ENCODE measurements around the gene UVRAG. TPM values are rescaled to one million over a fixed set of nuclear protein-coding genes. Genes with fewer than 3 reads are reported as not detected.
A peak's percentile ranks its signal among the peaks of the same experiment; 100 is the strongest.

UVRAG gene
- total RNA-seq, 6 donors from 2014 or later, result 23.3 to 72.3 (median 28.5) TPM

- ATAC-seq (ENCODE audit: low FRiP score in 2 of 2) (no peak), DNase-seq (no peak)
- Histone ChIP-seq H3K27ac (peak overlapping the region; percentile 34 to 78 (median 56)), H3K4me1 (peaks cover 22 to 34% (median 29%) of the 10 kb centered on the region in 4 donors), H3K4me3 (no peak overlapping the region), H3K27me3 (no peaks in the 10 kb centered on the region), H3K9me3 (no peaks in the 10 kb centered on the region), H3K36me3 (no peaks in the 10 kb centered on the region)
- 46 to 55% methylated on average over 9 to 21 of the region's 21 CpGs for WGBS, 2 donors
- TF ChIP-seq POLR2A (IDR thresholded peaks at IDR 0.05) (no peak), CTCF (IDR thresholded peaks at IDR 0.05) (no peak), EP300 (IDR thresholded peaks at IDR 0.05) (no peak), POLR2AphosphoS5 (IDR thresholded peaks at IDR 0.05) (no peak)
Measured at GRCh38 chr11:76186776-76187279, 371.8 kb downstream of the UVRAG start.

GRCh38 chr11:76188873-76189272 lies 373.9 kb downstream of the UVRAG start:
- Histone ChIP-seq H3K4me1 (peaks cover 22 to 32% (median 29%) of the 10 kb centered on the region in 4 donors), H3K4me3 (no peak overlapping the region), H3K36me3 (no peaks in the 10 kb centered on the region), H3K27ac (peak overlapping the region in 1 of 4 donors; percentile 51), H3K9me3 (no peaks in the 10 kb centered on the region), H3K27me3 (no peaks in the 10 kb centered on the region)
- ATAC-seq (ENCODE audit: low FRiP score in 2 of 2) (no peak), DNase-seq (no peak)
- TF ChIP-seq POLR2AphosphoS5 (IDR thresholded peaks at IDR 0.05), result no peak
- no peak for TF ChIP-seq CTCF (IDR thresholded peaks at IDR 0.05)
- no peak for TF ChIP-seq POLR2A (IDR thresholded peaks at IDR 0.05)
- TF ChIP-seq EP300 (IDR thresholded peaks at IDR 0.05), result no peak
- WGBS, 2 donors, result 93 to 98% methylated on average over 4 of the region's 4 CpGs

- no peak for TF ChIP-seq CTCF (IDR thresholded peaks at IDR 0.05)
- no peak for TF ChIP-seq POLR2AphosphoS5 (IDR thresholded peaks at IDR 0.05)
- TF ChIP-seq POLR2A (IDR thresholded peaks at IDR 0.05), result no peak
- no peak for TF ChIP-seq EP300 (IDR thresholded peaks at IDR 0.05)
- ATAC-seq (ENCODE audit: low FRiP score in 2 of 2) (no peak), DNase-seq (no peak)
- Histone ChIP-seq H3K36me3 (no peaks in the 10 kb centered on the region), H3K9me3 (no peaks in the 10 kb centered on the region), H3K4me3 (no peak overlapping the region), H3K27ac (peak overlapping the region in 2 of 4 donors; percentile 15 to 39), H3K4me1 (peaks cover 19 to 24% (median 22%) of the 10 kb centered on the region in 4 donors), H3K27me3 (no peaks in the 10 kb centered on the region)
- 77 to 83% methylated on average over 6 of the region's 6 CpGs for WGBS, 2 donors
Measured at GRCh38 chr11:76189682-76190081, 374.7 kb downstream of the UVRAG start.

- TF ChIP-seq POLR2AphosphoS5 (IDR thresholded peaks at IDR 0.05) (no peak), CTCF (IDR thresholded peaks at IDR 0.05) (no peak), EP300 (IDR thresholded peaks at IDR 0.05) (no peak)
- Histone ChIP-seq H3K27ac (peak overlapping the region in 3 of 4 donors; percentile 15 to 62 (median 39)), H3K4me1 (peaks cover 14 to 17% (median 15%) of the 10 kb centered on the region in 4 donors), H3K4me3 (no peak overlapping the region), H3K36me3 (no peaks in the 10 kb centered on the region), H3K9me3 (no peaks in the 10 kb centered on the region), H3K27me3 (no peaks in the 10 kb centered on the region)
- no peak for DNase-seq
- no peak for ATAC-seq (ENCODE audit: low FRiP score in 2 of 2)
- WGBS, 2 donors, result 49% methylated on average over 7 of the region's 7 CpGs; no CpG with 5 or more reads in 1 of the 2 donors
Measured at GRCh38 chr11:76190376-76190775, 375.4 kb downstream of the UVRAG start.

Small RNA genes within 50 kb of the gene (small RNA-seq; reads per million reads assigned to genes)
- gene RF00019 (0 reads per million in 4 donors), gene RNA5SP344 (0 reads per million in 4 donors)

Other genes starting within 250 kb of the UVRAG start
- gene MAP6, start 146.2 kb upstream of the UVRAG start, total RNA-seq, result 10 to 100 TPM in 2 of 6 donors, 1 to 10 TPM in 4; 3.5 to 17.6 (median 8.9) TPM
- under 1 TPM in 2 of 6 donors, not detected in 4; 0.11 to 0.13 TPM for gene MOGAT2, start 97.4 kb upstream of the UVRAG start, total RNA-seq
- 10 to 100 TPM in 3 of 6 donors, 1 to 10 TPM in 3; 2.1 to 17.3 (median 10.4) TPM for gene DGAT2, start 46.4 kb upstream of the UVRAG start, total RNA-seq

Data from upper lobe of left lung (tissue), 6 donors.